NCI-H526 (cell line): Measurements from ENCODE around the gene UNCX.
"Not testable (repeated sequence)": the region's sequence is repeated elsewhere in the genome, so short reads cannot be mapped to it uniquely, and the experiment has no call there.

ENCODE experiments used
- DNase-seq, 2 experiments: peaks; one replicate each; lab custom pipeline; 2025; lab: John Stamatoyannopoulos, UW

The UNCX gene

GRCh38 chr7:1278543-1278942 is 45.9 kb downstream of the UNCX start:
- DNase-seq: no peak

- no peak for DNase-seq
Measured at GRCh38 chr7:1279041-1279440, 46.4 kb downstream of the UNCX start.

- DNase-seq: not testable (repeated sequence)
Measured at GRCh38 chr7:1279895-1280294, 47.2 kb downstream of the UNCX start.

GRCh38 chr7:1281068-1281467 is 48.4 kb downstream of the UNCX start:
- no peak for DNase-seq

GRCh38 chr7:1282679-1283078 is 50.0 kb downstream of the UNCX start:
- DNase-seq: no peak

GRCh38 chr7:1283337-1283736 is 50.7 kb downstream of the UNCX start:
- DNase-seq: no peak

- DNase-seq: no peak
Measured at GRCh38 chr7:1283941-1284742, 51.5 kb downstream of the UNCX start.

GRCh38 chr7:1284743-1285458 is 52.2 kb downstream of the UNCX start:
- DNase-seq: no peak

- DNase-seq: no peak
Measured at GRCh38 chr7:1285556-1286301, 53.1 kb downstream of the UNCX start.
